Thyroid gland (tissue), 4 donors: ENCODE measurements around the gene MTMR2. TPM values are rescaled to one million over a fixed set of nuclear protein-coding genes. Genes with fewer than 3 reads are reported as not detected.

Experiments
- DNase-seq, 2 donors: peaks; one replicate each; pipeline ENCODE4 v3.0.0-alpha.2; 2019
- H3K27ac ChIP-seq, 3 donors: fragments of 200-600 bp; sonication (generic); 1 replicate in 2 of 3; 2 replicates in 1 of 3; pipeline ENCODE4 v1.5.1; 2016 to 2019; ENCODE audit warnings: mild to moderate bottlenecking in 1 of 3, moderate library complexity in 1 of 3
- H3K27me3 ChIP-seq: fragments of 200-600 bp; sonication (generic); one replicate; pipeline ENCODE4 v1.5.1; 2019
- H3K36me3 ChIP-seq, 2 donors: fragments of 200-600 bp; sonication (generic); one replicate each; pipeline ENCODE4 v1.5.1; 2016 to 2019
- H3K4me1 ChIP-seq, 2 donors: fragments of 200-600 bp; sonication (generic); one replicate each; pipeline ENCODE4 v1.5.1; 2017 to 2019
- H3K4me3 ChIP-seq, 3 donors: fragments of 200-600 bp; sonication (generic); replicated peaks in 1 of 3; 1 replicate in 2 of 3; 2 replicates in 1 of 3; pipeline ENCODE4 v1.5.1; 2016; ENCODE audit warnings: mild to moderate bottlenecking in 1 of 3
- H3K9me3 ChIP-seq: fragments of 200-600 bp; sonication (generic); one replicate; pipeline ENCODE4 v1.5.1; 2017
- CTCF ChIP-seq, 6 experiments: fragments of 200-600 bp in 3 of 6; fragments of 450-650 bp in 3 of 6; sonication (generic) in 3 of 6; IDR thresholded peaks; one replicate each; pipeline ENCODE4 v1.5.1; 2016 to 2019; ENCODE audit warnings: antibody characterized with exemption in 6 of 6, mild to moderate bottlenecking in 2 of 6, inconsistent platforms in 1 of 6, moderate library complexity in 1 of 6
- POLR2A ChIP-seq, 2 donors: fragments of 450-650 bp; IDR thresholded peaks; one replicate each; pipeline ENCODE4 v1.6.1; 2017; ENCODE audit warnings: antibody characterized with exemption in 2 of 2, mild to moderate bottlenecking in 2 of 2, moderate library complexity in 1 of 2
- WGBS, 2 donors: methylation state at CpG; one replicate each; pipeline ENCODE4 v1.1.5; 2017; 5-methylcytosine and 5-hydroxymethylcytosine counted together
- intact Hi-C: fragments of 100-400 bp; cut with DNase I; formaldehyde crosslinking; loops from one replicate; pipeline ENCODE4 v1.15.1; 2023
- total RNA-seq, 4 donors: library from RNA; depleted of rRNA; stranded (reverse); fragments of >200 nt; gene quantifications; one replicate each; pipeline ENCODE4 v1.2.3, GENCODE V29; 2016

Gene MTMR2
- total RNA-seq, 4 donors from 2014 or later, result 24.1 to 27.5 (median 27.0) TPM

GRCh38 chr11:95892492-95892891 is 31.4 kb downstream of the MTMR2 start:
- Histone ChIP-seq H3K9me3 (no peaks in the 10 kb centered on the region), H3K4me3 (no peak overlapping the region), H3K4me1 (peaks cover 0 to 19% of the 10 kb centered on the region in 2 donors), H3K27me3 (no peaks in the 10 kb centered on the region), H3K36me3 (peaks cover 1% of the 10 kb centered on the region in 2 donors), H3K27ac (no peak overlapping the region)
- WGBS, 2 donors, result 93 to 95% methylated on average over 2 of the region's 2 CpGs
- TF ChIP-seq POLR2A (IDR thresholded peaks at IDR 0.05), result no peak
- TF ChIP-seq CTCF (IDR thresholded peaks at IDR 0.05), result no peak
- intact Hi-C loops, result no loop called here
- DNase-seq, result no peak

- Histone ChIP-seq H3K4me3 (no peak overlapping the region), H3K9me3 (no peaks in the 10 kb centered on the region), H3K36me3 (peaks cover 5 to 6% of the 10 kb centered on the region in 2 donors), H3K27ac (no peak overlapping the region), H3K27me3 (no peaks in the 10 kb centered on the region), H3K4me1 (peaks cover 0 to 19% of the 10 kb centered on the region in 2 donors)
- intact Hi-C loops, result no loop called here
- no peak for DNase-seq
- 37 to 39% methylated on average over 4 of the region's 4 CpGs for WGBS, 2 donors
- TF ChIP-seq CTCF (IDR thresholded peaks at IDR 0.05), result no peak
These were observed 32.3 kb downstream of the MTMR2 start for GRCh38 chr11:95891423-95892170.

- WGBS, 2 donors, result 98 to 99% methylated on average over 4 of the region's 4 CpGs
- H3K4me1 ChIP-seq, result peaks cover 0 to 13% of the 10 kb centered on the region in 2 donors
- H3K36me3 ChIP-seq, result peaks cover 5 to 6% of the 10 kb centered on the region in 2 donors
- no peaks in the 10 kb centered on the region for H3K27me3 ChIP-seq
- H3K27ac ChIP-seq, result no peak overlapping the region
- H3K9me3 ChIP-seq, result no peaks in the 10 kb centered on the region
- intact Hi-C loops, result no loop called here
- TF ChIP-seq POLR2A (IDR thresholded peaks at IDR 0.05) (no peak), CTCF (IDR thresholded peaks at IDR 0.05) (no peak)
- no peak for DNase-seq
- no peak overlapping the region for H3K4me3 ChIP-seq
These were observed 35.1 kb downstream of the MTMR2 start for GRCh38 chr11:95888852-95889251.

- DNase-seq, result no peak
- Histone ChIP-seq H3K4me1 (peaks cover 0 to 13% of the 10 kb centered on the region in 2 donors), H3K36me3 (peaks cover 5 to 6% of the 10 kb centered on the region in 2 donors), H3K27ac (no peak overlapping the region), H3K9me3 (no peaks in the 10 kb centered on the region), H3K27me3 (no peaks in the 10 kb centered on the region), H3K4me3 (no peak overlapping the region)
- intact Hi-C loops, result no loop called here
- TF ChIP-seq POLR2A (IDR thresholded peaks at IDR 0.05), result no peak
- TF ChIP-seq CTCF (IDR thresholded peaks at IDR 0.05), result no peak
These were observed 35.5 kb downstream of the MTMR2 start for GRCh38 chr11:95888439-95888838.

- TF ChIP-seq CTCF (IDR thresholded peaks at IDR 0.05) (no peak), POLR2A (IDR thresholded peaks at IDR 0.05) (no peak)
- WGBS, 2 donors, result 86 to 90% methylated on average over 1 of the region's 1 CpG
- peaks cover 5 to 6% of the 10 kb centered on the region in 2 donors for H3K36me3 ChIP-seq
- no peak for DNase-seq
- H3K27me3 ChIP-seq, result no peaks in the 10 kb centered on the region
- intact Hi-C loops, result no loop called here
- no peak overlapping the region for H3K4me3 ChIP-seq
- H3K9me3 ChIP-seq, result no peaks in the 10 kb centered on the region
- H3K4me1 ChIP-seq, result peaks cover 0 to 1% of the 10 kb centered on the region in 2 donors
- H3K27ac ChIP-seq, result no peak overlapping the region
These were observed 37.4 kb downstream of the MTMR2 start for GRCh38 chr11:95886462-95886861.
